K562 (cell line): ENCODE results near the gene IPO5.

ENCODE experiments used
- CHCHD3 ChIP-seq: fragments of 250-450 bp; sonication (Bioruptor Pico); IDR thresholded peaks from 2 replicates; pipeline ENCODE4 v2.1.2; 2022; ENCODE audit warnings: mild to moderate bottlenecking
- CREB1 ChIP-seq, 2 experiments: sonication (generic) in 1 of 2; formaldehyde crosslinking in 1 of 2; IDR thresholded peaks; 2 replicates each; pipeline versions ENCODE4 v1.6.1 to v1.8.0; 2012 to 2022; ENCODE audit warnings: inconsistent platforms in 1 of 2, mild to moderate bottlenecking in 1 of 2, missing genetic modification reagents in 1 of 2, moderate library complexity in 1 of 2
- POLR2AphosphoS5 ChIP-seq: IDR thresholded peaks from 2 replicates; pipeline ENCODE4 v1.6.1; 2011; ENCODE audit warnings: mild to moderate bottlenecking, low read depth, low read length, moderate library complexity; ENCODE audit not compliant: control insufficient read depth, insufficient read depth
- SMAD1 ChIP-seq: fragments of 150-350 bp; IDR thresholded peaks from 2 replicates; pipeline ENCODE4 v1.6.1; 2014; ENCODE audit warnings: low read length, low read depth; ENCODE audit not compliant: partially characterized antibody
- TF ChIP-seq, protein P1 (sequence below), 3 experiments: IDR thresholded peaks in 2 of 3; conservative IDR thresholded peaks in 1 of 3; 2 replicates each; pipeline ENCODE4 v1.5.1; 2011 to 2012; ENCODE audit warnings: low read length in 3 of 3, mild to moderate bottlenecking in 3 of 3, control low read depth in 2 of 3, improper control_type of control experiment in 1 of 3, inconsistent platforms in 1 of 3, low read depth in 1 of 3, mixed read lengths in 1 of 3, moderate library complexity in 1 of 3; ENCODE audit not compliant: insufficient read depth in 2 of 3

- TF ChIP-seq, protein P1, sequence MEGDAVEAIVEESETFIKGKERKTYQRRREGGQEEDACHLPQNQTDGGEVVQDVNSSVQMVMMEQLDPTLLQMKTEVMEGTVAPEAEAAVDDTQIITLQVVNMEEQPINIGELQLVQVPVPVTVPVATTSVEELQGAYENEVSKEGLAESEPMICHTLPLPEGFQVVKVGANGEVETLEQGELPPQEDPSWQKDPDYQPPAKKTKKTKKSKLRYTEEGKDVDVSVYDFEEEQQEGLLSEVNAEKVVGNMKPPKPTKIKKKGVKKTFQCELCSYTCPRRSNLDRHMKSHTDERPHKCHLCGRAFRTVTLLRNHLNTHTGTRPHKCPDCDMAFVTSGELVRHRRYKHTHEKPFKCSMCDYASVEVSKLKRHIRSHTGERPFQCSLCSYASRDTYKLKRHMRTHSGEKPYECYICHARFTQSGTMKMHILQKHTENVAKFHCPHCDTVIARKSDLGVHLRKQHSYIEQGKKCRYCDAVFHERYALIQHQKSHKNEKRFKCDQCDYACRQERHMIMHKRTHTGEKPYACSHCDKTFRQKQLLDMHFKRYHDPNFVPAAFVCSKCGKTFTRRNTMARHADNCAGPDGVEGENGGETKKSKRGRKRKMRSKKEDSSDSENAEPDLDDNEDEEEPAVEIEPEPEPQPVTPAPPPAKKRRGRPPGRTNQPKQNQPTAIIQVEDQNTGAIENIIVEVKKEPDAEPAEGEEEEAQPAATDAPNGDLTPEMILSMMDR (IDR thresholded peaks at IDR 0.05 in 2 of 3, conservative IDR thresholded peaks at IDR 0.05 in 1 of 3; ENCODE audit: insufficient read depth in 2 of 3, low read depth in 1 of 3, low read length in 3 of 3) = no peak
- no peak for TF ChIP-seq POLR2AphosphoS5
- no peak for TF ChIP-seq CHCHD3
- no peak for TF ChIP-seq CREB1 (IDR thresholded peaks at IDR 0.05)
- no peak for TF ChIP-seq CREB1 (CRISPR knock-in tag; IDR thresholded peaks at IDR 0.05)
- no peak for TF ChIP-seq SMAD1
Observed at GRCh38 chr13:98055623-98056022, 102.1 kb downstream of the IPO5 start.
